Measurements from ENCODE around the gene PTPRE.

PTPRE gene

DNA sequence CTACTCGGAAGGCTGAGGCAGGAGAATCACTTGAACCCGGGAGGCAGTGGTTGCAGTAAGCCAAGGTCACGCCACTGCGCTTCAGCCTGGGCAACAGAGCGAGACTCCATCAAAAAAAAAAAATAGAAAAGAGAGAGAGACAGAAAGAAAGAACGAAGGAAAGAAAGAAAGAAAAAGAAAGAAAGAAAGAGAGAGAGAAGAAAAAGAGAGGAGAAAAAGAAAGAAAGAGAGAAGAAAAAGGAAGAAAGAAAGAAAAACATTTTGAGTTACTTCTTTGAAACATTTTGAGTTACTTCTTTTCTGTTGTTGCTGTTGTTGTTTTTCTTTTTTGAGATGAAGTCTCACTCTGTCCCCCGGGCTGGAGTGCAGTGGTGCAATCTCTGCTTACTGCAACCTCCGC, 221.7 kb downstream of the PTPRE start:
- no peak for FAIRE-seq
- TF ChIP-seq POLR2A (IDR thresholded peaks at IDR 0.05; ENCODE audit: low read depth, low read length) (no peak), POLR2AphosphoS5 (IDR thresholded peaks at IDR 0.05; ENCODE audit: low read depth, low read length) (no peak), TAF1 (IDR thresholded peaks at IDR 0.05; ENCODE audit: borderline replicate concordance, low read depth, low read length) (no peak)

DNA sequence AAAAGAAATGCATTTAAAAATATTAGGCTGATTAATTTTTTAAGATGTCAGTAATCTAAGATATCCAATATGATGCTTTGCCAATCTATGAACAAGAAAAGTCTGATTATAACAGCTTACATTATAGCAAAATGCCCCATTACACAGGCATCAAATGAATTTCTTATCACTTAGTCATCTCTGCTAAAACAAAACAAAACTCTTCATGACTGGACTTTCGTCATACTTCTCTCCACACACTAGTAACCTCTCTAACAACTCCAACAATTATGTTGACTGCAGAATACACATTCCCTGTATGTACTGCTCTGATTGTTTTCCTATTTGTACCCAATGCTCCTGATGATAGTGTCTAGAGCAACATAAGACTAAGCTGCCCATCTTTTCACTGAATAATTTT, 223.1 kb downstream of the PTPRE start:
- no peak for TF ChIP-seq POLR2AphosphoS5 (IDR thresholded peaks at IDR 0.05; ENCODE audit: low read depth, low read length)
- no peak for TF ChIP-seq POLR2A (IDR thresholded peaks at IDR 0.05; ENCODE audit: low read depth, low read length)
- TF ChIP-seq TAF1 (IDR thresholded peaks at IDR 0.05; ENCODE audit: borderline replicate concordance, low read depth, low read length) = no peak
- no peak for DNase-seq (ENCODE audit: insufficient read length)
- FAIRE-seq = no peak

More for the DNA sequence above, 221.7 kb downstream of the PTPRE start:
- DNase-seq (ENCODE audit: insufficient read length) = no peak
